HG03342 (cell line): Measurements from ENCODE around the gene DTL.
"Not testable (repeated sequence)": the region's sequence is repeated elsewhere in the genome, so short reads cannot be mapped to it uniquely, and the experiment has no call there.

Experiments
- ATAC-seq: cut with Tn5 transposase; IDR thresholded peaks from one replicate; pipeline ENCODE4 v1.9.1; 2021; ENCODE audit warnings: mild to moderate bottlenecking, moderate library complexity; ENCODE audit not compliant: unreplicated experiment

Gene DTL

GRCh38 chr1:212035123-212035834, at the start of gene DTL, which contains the start of gene INTS7:
Gene DTL (plus strand): TSS chr1:212035748. CDS start chr1:212035891, 143 bp downstream.
Gene INTS7 (minus strand): TSS chr1:212035557. CDS start chr1:212035437, 120 bp downstream.
- peak; percentile 79 for ATAC-seq

- no peak for ATAC-seq
Measured at GRCh38 chr1:211986628-211987254, 48.8 kb upstream of the DTL start.

- no peak for ATAC-seq
Measured at GRCh38 chr1:211991695-211992094, 43.9 kb upstream of the DTL start.

GRCh38 chr1:211997426-211997825, 38.1 kb upstream of the DTL start:
- ATAC-seq: not testable (repeated sequence)

GRCh38 chr1:212002536-212002935, 33.0 kb upstream of the DTL start:
- no peak for ATAC-seq

GRCh38 chr1:212004895-212005608, 30.5 kb upstream of the DTL start:
- ATAC-seq: no peak

- ATAC-seq: no peak
Measured at GRCh38 chr1:212007178-212007577, 28.4 kb upstream of the DTL start.

- ATAC-seq: no peak
Measured at GRCh38 chr1:212007886-212008285, 27.7 kb upstream of the DTL start.

GRCh38 chr1:212009561-212009960, 26.0 kb upstream of the DTL start:
- ATAC-seq: no peak

GRCh38 chr1:212010004-212010403, 25.5 kb upstream of the DTL start:
- ATAC-seq: no peak

- peak; percentile 88 for ATAC-seq
Measured at GRCh38 chr1:212012034-212012740, 23.4 kb upstream of the DTL start.

GRCh38 chr1:212013672-212014071, 21.9 kb upstream of the DTL start:
- no peak for ATAC-seq

- ATAC-seq: no peak
Measured at GRCh38 chr1:212020975-212021374, 14.6 kb upstream of the DTL start.

- no peak for ATAC-seq
Measured at GRCh38 chr1:212021563-212021962, 14.0 kb upstream of the DTL start.

GRCh38 chr1:212022908-212023307, 12.6 kb upstream of the DTL start:
- not testable (repeated sequence) for ATAC-seq

- no peak for ATAC-seq
Measured at GRCh38 chr1:212024469-212025149, 10.9 kb upstream of the DTL start.

GRCh38 chr1:212027727-212028126, 7.8 kb upstream of the DTL start:
- ATAC-seq: not testable (repeated sequence)

GRCh38 chr1:212030936-212031528, 4.5 kb upstream of the DTL start:
- ATAC-seq: no peak

- peak; percentile 7 for ATAC-seq
Measured at GRCh38 chr1:212034516-212035122, 929 bp upstream of the DTL start.
